PC-9 (cell line): ENCODE measurements around the gene WWC2.

ENCODE experiments used
- EZH2 ChIP-seq: fragments of 200-600 bp; sonication (generic); IDR thresholded peaks from 2 replicates; pipeline ENCODE4 v1.8.0; 2017; ENCODE audit warnings: antibody characterized with exemption, low read depth
- TF ChIP-seq, protein P1 (sequence below): fragments of 200-600 bp; sonication (generic); conservative IDR thresholded peaks from 2 replicates; pipeline ENCODE4 v1.6.1; 2017; ENCODE audit warnings: mixed run types, antibody characterized with exemption, mild to moderate bottlenecking, moderate library complexity

DNA sequence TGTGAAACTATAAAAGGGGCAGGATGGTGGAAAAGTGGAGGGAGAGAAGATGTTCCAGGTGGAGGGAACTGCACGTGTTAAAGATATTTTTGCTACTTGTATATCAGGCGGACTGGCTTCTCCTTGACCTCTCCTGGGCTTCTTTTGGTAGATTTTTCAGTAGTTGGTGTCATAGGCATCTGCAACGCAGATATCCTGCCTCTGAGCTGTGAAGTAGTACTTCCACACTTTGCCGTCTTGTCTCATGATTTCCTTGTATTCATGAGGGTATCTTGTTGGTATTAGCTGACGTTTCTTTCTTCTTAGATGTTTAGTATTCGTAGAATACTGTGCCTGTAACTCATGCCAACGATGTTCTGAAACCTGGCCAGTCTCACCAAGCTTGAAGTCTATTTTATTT lies 81.0 kb downstream of the WWC2 start:
- no peak for TF ChIP-seq EZH2
- TF ChIP-seq, protein P1, sequence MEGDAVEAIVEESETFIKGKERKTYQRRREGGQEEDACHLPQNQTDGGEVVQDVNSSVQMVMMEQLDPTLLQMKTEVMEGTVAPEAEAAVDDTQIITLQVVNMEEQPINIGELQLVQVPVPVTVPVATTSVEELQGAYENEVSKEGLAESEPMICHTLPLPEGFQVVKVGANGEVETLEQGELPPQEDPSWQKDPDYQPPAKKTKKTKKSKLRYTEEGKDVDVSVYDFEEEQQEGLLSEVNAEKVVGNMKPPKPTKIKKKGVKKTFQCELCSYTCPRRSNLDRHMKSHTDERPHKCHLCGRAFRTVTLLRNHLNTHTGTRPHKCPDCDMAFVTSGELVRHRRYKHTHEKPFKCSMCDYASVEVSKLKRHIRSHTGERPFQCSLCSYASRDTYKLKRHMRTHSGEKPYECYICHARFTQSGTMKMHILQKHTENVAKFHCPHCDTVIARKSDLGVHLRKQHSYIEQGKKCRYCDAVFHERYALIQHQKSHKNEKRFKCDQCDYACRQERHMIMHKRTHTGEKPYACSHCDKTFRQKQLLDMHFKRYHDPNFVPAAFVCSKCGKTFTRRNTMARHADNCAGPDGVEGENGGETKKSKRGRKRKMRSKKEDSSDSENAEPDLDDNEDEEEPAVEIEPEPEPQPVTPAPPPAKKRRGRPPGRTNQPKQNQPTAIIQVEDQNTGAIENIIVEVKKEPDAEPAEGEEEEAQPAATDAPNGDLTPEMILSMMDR = no peak
